T follicular helper cell (primary cell): ENCODE measurements around the gene DKK3.

ENCODE experiments used
- DNase-seq: peaks from one replicate; pipeline ENCODE4 v3.0.0-alpha.2; 2020; ENCODE audit warnings: low read depth

DKK3 gene

DNA sequence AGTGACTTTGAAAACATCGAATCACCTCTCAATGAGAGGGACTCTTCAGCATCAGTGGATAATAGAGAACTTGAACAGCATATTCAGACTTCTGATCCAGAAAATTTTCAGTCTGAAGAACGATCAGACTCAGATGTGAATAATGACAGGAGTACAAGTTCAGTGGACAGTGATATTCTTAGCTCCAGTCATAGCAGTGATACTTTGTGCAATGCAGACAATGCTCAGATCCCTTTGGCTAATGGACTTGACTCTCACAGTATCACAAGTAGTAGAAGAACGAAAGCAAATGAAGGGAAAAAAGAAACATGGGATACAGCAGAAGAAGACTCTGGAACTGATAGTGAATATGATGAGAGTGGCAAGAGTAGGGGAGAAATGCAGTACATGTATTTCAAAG lies 65.8 kb downstream of the DKK3 start:
- DNase-seq: no peak

DNA sequence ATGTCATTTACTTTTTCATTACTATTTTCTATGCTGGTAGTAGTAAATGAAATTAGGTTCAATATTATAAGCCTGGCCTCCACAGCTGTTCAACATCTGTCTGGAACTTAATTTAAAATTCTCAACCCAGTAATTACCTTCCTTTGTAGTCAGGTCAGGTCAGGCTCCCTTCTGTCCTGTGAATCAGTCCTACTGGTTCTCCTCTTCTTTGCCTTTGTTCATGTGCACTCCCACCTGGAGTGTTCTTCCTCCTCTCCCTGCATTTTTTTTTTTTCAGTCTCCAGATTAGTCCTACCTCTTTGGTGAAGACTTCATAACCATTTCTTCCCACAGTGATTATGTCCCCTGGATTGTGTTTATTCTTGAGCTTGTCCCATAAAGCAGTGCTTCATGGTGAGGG lies 67.9 kb downstream of the DKK3 start:
- DNase-seq: no peak

DNA sequence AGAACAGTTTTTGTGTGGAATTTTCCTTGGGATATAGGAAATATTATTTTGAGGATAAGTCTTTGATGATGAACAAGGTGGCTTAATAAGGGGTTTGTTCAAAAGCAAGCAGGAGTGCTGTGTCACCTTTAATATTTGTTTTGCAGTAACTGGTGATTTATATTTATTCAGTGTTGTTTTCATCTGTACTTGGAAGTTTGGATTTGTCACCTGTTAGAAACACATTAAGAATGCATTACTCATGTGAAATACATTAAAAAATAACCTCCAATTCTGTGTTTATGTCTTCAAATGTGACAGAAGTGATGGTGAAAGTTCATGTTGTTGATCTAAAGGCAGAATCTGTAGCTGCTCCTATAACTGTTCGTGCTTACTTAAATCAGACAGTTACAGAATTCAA lies 70.5 kb downstream of the DKK3 start:
- no peak for DNase-seq

DNA sequence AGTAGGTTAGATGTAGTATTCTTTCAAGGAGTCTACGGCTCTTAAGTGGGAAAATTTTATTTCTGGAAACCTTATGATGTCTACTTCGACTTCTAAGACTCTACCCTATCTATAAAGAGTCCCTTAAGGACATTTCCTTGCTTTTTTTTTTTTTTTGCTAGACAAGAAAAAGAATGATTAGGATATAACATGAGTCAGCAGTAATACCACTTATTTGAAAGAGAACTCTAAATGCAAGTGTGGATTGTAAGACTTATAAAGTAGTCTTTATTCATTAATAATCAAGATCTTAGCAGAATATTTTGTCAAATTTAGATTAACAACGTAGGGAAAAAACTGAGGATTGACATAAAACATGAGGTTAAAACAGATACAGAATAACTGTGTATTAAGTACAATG lies 71.0 kb downstream of the DKK3 start:
- no peak for DNase-seq

DNA sequence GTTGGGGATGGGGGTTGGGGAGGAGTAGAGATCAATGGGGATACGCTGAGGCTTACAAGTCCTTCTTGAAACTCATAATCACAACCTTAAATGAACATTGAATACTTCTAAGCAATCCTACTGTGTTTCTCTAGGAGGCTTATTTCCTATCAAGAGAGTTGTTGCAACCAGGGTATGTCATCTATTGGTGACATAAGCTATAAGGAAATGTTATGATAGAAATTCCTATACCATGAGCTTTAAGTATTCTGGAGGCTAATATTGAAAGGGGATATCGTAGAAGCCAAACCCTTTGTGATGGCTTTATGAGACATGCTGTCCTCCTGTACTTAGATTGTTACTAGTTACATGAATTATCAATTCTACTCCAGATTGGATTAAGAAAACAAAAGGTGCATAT lies 72.9 kb downstream of the DKK3 start:
- DNase-seq: no peak

DNA sequence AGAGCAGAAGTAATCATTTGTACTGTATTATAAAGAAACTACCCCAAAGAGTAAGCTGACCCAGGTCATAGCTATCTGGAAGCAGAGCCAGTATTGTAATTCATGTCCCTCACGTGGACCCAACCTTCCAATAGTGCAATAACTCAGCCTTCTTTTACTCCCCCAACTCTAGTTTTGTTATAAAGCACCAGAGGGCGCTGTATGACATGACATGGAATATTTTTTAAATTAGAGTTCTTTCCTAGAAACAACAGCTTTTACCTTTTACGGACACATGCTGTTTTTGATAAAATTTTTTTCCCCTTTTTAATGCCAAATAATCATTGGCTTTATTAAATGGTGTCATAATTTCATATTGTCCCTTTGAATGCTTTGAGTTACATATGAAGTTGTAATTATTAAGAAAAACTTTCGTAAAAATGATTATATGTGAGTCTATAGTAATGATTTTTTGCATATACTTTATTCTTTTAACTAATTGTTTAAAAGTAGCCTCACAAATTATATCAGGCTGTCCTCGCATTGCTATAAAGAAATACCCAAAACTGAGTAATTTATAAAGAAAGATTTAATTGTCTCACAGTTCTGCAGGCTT lies 76.9 kb downstream of the DKK3 start:
- no peak for DNase-seq

DNA sequence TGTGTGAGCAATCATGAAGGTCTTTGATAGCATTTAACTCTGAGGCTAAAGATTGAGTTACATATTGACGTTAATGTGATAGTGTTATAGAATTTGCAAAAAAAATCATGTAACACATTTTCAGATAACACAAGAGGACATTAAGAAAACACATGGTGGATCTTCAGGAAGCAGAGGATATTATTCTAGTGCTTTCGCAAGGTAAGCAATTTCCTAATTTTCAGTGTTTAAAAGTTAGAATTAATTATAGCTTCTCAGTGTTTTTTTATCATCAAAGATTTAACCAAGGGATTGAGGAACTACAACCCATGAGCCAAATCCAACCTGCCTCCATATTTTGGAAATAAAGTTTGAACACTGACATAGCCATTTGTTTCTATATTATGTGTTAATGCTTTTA lies 78.5 kb downstream of the DKK3 start:
- DNase-seq: no peak

DNA sequence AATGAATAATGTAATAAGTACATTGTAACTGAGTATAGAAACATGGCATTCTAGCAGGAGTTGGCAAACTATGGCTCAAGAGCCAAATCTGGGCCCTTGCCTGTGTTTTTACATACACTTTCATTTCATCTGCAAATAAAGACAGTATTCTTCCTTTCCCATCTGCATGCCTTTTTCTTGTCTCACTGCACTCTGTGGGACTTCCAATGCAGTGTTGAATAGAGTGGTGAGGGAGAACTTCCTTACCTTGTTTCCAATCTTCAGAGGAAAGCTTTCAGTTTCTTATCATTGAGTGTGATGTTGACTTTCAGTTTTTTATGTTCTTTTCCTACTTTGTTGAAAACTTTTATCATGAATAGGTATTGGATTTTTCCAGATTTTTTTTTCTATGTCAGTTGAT lies 84.6 kb downstream of the DKK3 start:
- no peak for DNase-seq

DNA sequence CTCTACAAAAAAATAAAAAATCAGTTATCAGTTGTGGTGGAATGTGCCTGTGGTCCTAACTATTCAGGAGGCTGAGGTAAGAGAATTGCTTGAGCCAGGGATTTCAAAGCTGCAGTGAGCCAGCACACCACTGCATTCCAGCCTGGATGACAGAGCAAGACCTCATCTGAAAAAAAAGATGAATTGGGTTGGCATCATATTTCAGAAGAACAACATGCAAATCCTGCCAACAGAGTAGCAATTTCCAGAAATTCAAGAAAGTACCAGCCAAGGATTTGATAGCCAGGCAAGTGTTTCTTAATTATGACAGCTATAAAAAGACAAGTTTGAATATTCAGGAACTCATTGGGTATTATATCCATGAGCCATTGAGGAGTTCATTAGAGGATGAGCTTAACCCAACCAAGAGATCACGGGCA lies 91.4 kb downstream of the DKK3 start:
- DNase-seq: no peak

DNA sequence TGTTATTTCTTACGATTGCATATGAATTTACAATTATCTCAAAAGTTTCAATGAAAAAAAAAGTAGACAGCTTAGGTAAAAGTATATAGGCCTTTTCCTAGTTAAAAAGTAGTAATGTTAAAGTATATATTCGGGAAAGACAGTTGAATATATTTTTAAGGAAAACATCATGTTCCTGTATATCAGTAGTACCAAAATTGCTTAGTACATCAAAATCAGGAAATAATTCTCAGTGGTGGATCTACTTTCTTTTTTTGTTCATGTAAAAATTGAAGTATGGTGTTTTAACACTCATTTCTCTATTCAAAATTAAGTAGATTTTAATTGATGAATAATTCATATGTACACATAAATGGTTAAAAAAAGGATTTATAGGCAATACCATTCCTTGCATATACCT lies 92.8 kb downstream of the DKK3 start:
- DNase-seq: no peak

DNA sequence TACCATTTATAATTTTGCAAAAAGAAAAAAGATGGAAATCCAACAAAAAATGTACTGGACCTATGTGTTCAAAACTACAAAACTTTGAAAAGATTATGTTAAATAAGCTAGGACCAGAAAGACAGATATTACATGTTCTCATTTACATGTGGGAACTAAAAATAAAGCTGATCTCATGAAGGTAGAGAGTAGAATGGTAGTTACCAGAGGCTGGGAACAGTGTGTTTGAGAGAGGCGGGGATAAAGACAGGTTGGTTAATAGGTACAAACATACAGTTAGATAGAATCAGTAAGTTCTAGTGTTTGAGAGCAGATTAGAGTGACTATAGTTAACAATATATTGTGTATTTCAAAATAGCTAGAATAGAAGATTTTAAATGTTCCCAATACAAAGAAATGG lies 95.0 kb downstream of the DKK3 start:
- no peak for DNase-seq
